Regular cardiac myocyte (primary cell): ENCODE results near the gene CLCN1. TPM values are rescaled to one million over a fixed set of nuclear protein-coding genes. Genes with fewer than 3 reads are reported as not detected.

Source experiments
- total RNA-seq: library from RNA; depleted of rRNA; stranded (reverse); fragments of >200 nt; gene quantifications from 2 replicates; pipeline ENCODE4 v1.2.3, GENCODE V29; 2014

CLCN1 gene
- total RNA-seq, result not detected in 2 replicates

DNA sequence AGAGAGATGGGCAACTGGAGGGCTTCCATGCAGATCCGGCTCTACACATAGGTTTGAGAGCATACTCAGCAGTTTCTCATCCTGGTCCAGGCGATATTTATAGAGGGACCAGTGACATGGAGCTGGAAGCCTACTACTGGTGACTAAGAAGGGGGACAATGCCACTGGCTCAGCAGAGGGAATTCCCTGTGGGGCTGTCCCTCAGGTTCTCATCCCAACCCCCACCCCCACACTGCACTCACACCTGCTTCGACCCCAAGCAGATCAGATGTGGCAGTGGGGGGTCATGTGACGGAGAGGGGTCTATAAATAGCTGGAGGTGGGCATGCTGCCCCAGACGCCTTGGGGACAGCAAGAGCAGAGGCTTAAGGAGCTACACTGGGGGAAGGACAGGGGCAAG, at the start of gene CLCN1:
Gene CLCN1 (plus strand): TSS at position 336 of the 400 bp plus-strand sequence. CDS start 102 bp downstream, outside the sequence.

GRCh38 chr7:143284591-143285469, 31.1 kb upstream of the CLCN1 start, which contains the start of gene TMEM139:
TSS of gene TMEM139 (plus strand) at chr7:143284958. CDS start at chr7:143285958, 1,000 bp downstream.

DNA sequence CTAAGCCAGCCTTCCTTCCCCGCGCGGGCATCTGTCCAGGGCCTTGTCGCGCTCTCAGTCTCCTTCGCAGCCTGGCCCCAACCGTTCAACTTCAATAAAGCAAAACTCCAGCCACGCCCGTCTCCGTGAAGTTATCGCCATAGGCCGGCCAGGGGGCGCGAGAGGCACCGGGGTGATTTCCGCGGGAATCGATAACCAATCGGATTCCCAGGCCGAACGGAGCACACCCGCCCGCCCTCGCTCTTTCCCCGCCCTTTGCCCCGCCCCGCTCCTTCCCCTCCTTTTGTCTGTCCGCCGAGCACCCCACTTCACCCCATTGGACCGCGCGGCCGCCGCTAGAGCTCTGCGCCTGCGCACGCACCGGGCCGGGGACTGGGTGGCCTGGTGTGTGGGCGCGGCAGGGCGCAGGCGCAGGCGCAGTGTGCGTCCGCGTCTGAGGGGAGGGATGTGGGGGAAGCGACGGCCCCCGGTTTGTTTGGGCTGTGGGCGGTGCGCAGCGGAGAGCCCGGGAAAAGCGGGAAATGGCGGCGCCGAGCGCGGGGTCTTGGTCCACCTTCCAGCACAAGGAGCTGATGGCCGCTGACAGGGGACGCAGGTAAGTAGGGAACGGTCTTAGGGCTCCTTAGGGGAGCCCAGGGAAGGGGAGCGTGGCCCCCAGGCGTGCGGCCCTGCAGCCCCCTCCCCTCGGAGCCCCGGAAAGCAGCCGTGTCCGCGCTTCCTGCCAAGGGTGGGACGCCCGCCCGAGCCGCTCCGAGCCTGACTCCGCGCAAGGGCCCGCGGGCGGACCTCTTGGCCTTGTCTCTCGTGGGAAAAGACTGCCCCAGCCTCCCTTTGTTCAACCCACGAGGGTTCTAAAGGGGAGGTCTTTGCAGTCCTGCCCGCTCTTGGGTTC, 27.7 kb upstream of the CLCN1 start, which contains the start of gene CASP2:
Gene CASP2 (plus strand): TSS at position 417 of the 892 bp plus-strand sequence. CDS start 105 bp downstream, at position 522.

DNA sequence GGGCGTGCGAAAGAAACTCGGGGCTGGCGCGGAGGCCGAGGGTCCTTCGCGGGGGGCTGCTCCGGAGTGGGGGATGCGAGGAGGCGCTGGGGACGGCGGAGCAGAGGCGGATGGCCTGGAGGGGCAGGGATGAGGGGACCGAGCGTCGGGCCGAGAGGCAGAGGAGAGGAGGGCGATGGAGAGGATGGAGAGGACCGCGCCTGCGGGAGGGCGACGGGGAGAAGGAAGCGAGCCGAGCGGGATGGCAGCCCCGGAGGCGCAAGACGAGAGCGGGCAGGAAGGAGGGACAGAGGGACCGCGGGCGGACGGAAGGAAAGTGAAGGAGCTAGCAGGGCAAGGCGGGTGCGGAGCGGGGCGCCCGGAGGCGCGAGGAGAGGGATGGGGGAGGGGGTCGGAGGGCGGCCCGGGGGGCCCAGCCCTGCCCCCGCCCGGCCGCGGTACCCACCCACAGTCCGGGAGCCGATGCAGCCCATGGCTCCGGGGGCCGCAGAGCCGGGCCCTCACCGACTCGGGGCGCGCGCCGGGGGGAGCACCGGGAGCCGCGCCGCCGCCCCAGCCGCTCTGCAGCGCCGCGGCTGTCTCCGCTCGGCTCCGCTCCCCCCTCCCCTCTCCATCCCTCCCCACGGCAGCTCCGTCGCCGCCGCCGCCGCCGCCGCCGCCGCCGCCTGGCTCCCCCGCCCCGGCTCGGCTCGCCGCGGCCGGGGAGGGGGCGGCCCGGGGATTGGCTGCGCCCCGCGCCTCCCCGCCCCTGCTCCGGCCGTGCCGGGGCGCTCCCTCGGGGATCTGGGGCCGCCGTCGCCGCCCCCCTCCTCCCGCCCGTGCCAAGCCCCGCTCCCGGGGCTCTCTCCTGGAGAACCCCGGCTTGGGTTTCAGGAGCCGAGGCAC, 46.5 kb downstream of the CLCN1 start, which contains the start of gene FAM131B:
Gene FAM131B (minus strand): TSS at position 583 of the 885 bp plus-strand sequence. CDS start 110 bp downstream, at position 473.

GRCh38 chr7:143380646-143381426, 64.9 kb downstream of the CLCN1 start, which contains the start of gene ZYX:
TSS of gene ZYX (plus strand) at chr7:143381345. CDS start at chr7:143381572, 227 bp downstream.

Other genes with a start within 250 kb of the CLCN1 start
- 0.38 TPM in 1 of 2 replicates, not detected in the other for gene PIP, start 184.0 kb upstream of the CLCN1 start, total RNA-seq
- not detected in 2 replicates for gene TAS2R39, start 132.7 kb upstream of the CLCN1 start, total RNA-seq
- gene TAS2R40, start 94.1 kb upstream of the CLCN1 start, total RNA-seq, result not detected in 2 replicates
- 71.9 and 88.8 TPM in 2 replicates for gene GSTK1, start 52.7 kb upstream of the CLCN1 start, total RNA-seq
- not detected in 2 replicates for gene TMEM139, start 31.2 kb upstream of the CLCN1 start, total RNA-seq
- 10.7 and 15.1 TPM in 2 replicates for gene CASP2, start 27.8 kb upstream of the CLCN1 start, total RNA-seq
- 1.2 and 3.1 TPM in 2 replicates for gene FAM131B, start 46.6 kb downstream of the CLCN1 start, total RNA-seq
- 18.0 and 24.7 TPM in 2 replicates for gene ZYX, start 65.2 kb downstream of the CLCN1 start, total RNA-seq
- 0.58 TPM in 1 of 2 replicates, not detected in the other for gene EPHA1, start 92.7 kb downstream of the CLCN1 start, total RNA-seq
- gene TAS2R60, start 127.3 kb downstream of the CLCN1 start, total RNA-seq, result 0.28 TPM in 1 of 2 replicates, not detected in the other
- not detected in 2 replicates for gene TAS2R41, start 161.8 kb downstream of the CLCN1 start, total RNA-seq